ENCODE data around the gene PXDN. TPM values are rescaled to one million over a fixed set of nuclear protein-coding genes. Genes with fewer than 3 reads are reported as not detected.

PXDN gene
- total and polyA plus RNA-seq, 2 donors (not counting 3 experiments of a cell fraction or from before 2014, with no cell fraction given), result 231 to 308 TPM

GRCh38 chr2:1777156-1777555 is 32.8 kb upstream of the PXDN start:
- H3K27ac ChIP-seq (ENCODE audit: insufficient read depth, low read depth, low read length), result no peak overlapping the region
- H3K9me1 ChIP-seq (replicated peaks; ENCODE audit: control insufficient read depth, extremely low read depth, insufficient read depth, low read length), result no peaks in the 10 kb centered on the region
- ChIA-PET POLR2A (no interaction called here), CTCF (interaction anchor here (1.0 to 1.2 kb wide), 2 partner anchors 186 to 226 kb away, joined by 3 to 4 read pairs; no protein-coding TSS in a partner anchor)
- H3K4me2 ChIP-seq (ENCODE audit: insufficient read depth, low read length), result no peak overlapping the region
- FAIRE-seq (no peak), DNase-seq (ENCODE audit: low read depth, low spot score) (no peak)
- dilution Hi-C loops (cut with MboI; ENCODE audit: extremely low pct_ligation_motif_present, low sequenced_read_pairs) (no loop called here), intact Hi-C loops (cut with micrococcal nuclease) (no loop called here)
- no peak overlapping the region for H3K4me3 ChIP-seq (replicated peaks in 1 of 3; ENCODE audit: insufficient read depth in 1 of 3, low read depth in 1 of 3, low read length in 3 of 3)
- H4K20me1 ChIP-seq (replicated peaks; ENCODE audit: control insufficient read depth, extremely low read depth, insufficient read depth, low read length), result no peaks in the 10 kb centered on the region
- H3K36me3 ChIP-seq (ENCODE audit: control insufficient read depth in 2 of 2, extremely low read depth in 1 of 2, insufficient read depth in 2 of 2, low read length in 2 of 2), result no peaks in the 10 kb centered on the region
- H3K4me1 ChIP-seq (ENCODE audit: control insufficient read depth, extremely low read depth, insufficient read depth, low read length), result no peaks in the 10 kb centered on the region
- H3K9ac ChIP-seq (replicated peaks; ENCODE audit: extremely low read depth, insufficient read depth, low read length), result no peak overlapping the region
- H3K79me2 ChIP-seq (ENCODE audit: control insufficient read depth, insufficient read depth, low read length), result no peaks in the 10 kb centered on the region
- no peaks in the 10 kb centered on the region for H3K9me3 ChIP-seq (replicated peaks; ENCODE audit: control insufficient read depth, insufficient read depth, low read length)
- no peaks in the 10 kb centered on the region for H3K27me3 ChIP-seq (ENCODE audit: control insufficient read depth in 2 of 2, insufficient read depth in 2 of 2, low read length in 2 of 2)
- BruUV-seq (replicated peaks), result no TSS peak
- H2AFZ ChIP-seq (ENCODE audit: low read depth, low read length), result no peak overlapping the region
- TF ChIP-seq FOS (IDR thresholded peaks at IDR 0.05; ENCODE audit: borderline replicate concordance, insufficient read depth, low read length), result no peak
- TF ChIP-seq, protein P1, sequence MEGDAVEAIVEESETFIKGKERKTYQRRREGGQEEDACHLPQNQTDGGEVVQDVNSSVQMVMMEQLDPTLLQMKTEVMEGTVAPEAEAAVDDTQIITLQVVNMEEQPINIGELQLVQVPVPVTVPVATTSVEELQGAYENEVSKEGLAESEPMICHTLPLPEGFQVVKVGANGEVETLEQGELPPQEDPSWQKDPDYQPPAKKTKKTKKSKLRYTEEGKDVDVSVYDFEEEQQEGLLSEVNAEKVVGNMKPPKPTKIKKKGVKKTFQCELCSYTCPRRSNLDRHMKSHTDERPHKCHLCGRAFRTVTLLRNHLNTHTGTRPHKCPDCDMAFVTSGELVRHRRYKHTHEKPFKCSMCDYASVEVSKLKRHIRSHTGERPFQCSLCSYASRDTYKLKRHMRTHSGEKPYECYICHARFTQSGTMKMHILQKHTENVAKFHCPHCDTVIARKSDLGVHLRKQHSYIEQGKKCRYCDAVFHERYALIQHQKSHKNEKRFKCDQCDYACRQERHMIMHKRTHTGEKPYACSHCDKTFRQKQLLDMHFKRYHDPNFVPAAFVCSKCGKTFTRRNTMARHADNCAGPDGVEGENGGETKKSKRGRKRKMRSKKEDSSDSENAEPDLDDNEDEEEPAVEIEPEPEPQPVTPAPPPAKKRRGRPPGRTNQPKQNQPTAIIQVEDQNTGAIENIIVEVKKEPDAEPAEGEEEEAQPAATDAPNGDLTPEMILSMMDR (IDR thresholded peaks at IDR 0.05; ENCODE audit: extremely low read depth in 1 of 2, insufficient read depth in 1 of 2, low read depth in 1 of 2, low read length in 2 of 2), result no peak
- TF ChIP-seq MYC (IDR thresholded peaks at IDR 0.05; ENCODE audit: low read depth, low read length), result no peak
- TF ChIP-seq, protein P2, sequence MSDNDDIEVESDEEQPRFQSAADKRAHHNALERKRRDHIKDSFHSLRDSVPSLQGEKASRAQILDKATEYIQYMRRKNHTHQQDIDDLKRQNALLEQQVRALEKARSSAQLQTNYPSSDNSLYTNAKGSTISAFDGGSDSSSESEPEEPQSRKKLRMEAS (IDR thresholded peaks at IDR 0.05; ENCODE audit: insufficient read depth, insufficient read length), result no peak
- no peak for TF ChIP-seq EZH2 (IDR thresholded peaks at IDR 0.05; ENCODE audit: borderline replicate concordance, low read depth, low read length, severe bottlenecking)
